ENCODE results near the gene TMUB2.

Gene TMUB2

DNA sequence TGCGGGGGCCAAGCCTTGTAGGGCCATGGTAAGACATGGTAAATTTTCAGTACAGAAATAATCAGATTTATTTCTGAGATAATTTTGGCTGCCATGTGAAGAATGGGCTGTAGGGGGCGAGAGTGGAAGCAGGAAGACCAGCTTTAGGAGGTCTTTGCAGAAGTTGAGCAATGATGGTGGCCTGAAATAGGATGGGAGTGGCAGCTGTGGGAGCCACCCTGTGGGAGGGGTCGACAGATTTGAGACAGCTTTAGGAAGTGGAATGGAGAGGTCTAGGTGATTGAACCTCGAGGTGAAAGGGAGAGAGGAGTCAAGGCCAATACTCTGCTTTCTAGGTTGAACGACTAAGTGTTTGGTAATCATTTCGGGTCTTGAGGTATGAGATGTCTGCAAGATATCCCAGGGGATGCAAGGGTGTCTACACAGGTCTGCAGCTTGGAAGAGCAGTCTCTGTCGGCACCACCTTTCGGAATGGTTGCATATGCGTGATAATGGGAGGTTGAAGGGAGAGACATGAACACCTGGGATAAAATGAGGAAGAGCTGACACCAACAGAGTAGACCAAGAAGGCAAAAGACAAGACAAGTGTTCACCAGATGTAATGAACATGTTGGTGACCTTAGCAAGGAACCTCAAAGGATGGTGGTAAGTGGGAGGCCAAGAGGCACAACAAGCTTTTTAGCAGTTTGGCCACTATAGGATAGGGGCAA, 17.1 kb downstream of the TMUB2 start:
- Mint-ChIP-seq H3K36me3 (peaks cover 20 to 30% of the 10 kb centered on the region in 2 donors), H3K27me3 (no peaks in the 10 kb centered on the region), H3K27ac (peak overlapping the region; percentile 59), H3K4me3 (no peak overlapping the region), H3K4me1 (peaks cover 28 to 49% of the 10 kb centered on the region in 2 donors), H3K9me3 (no peaks in the 10 kb centered on the region)
- peak; percentile 33 for DNase-seq
- ATAC-seq (replicated peaks), result no peak

DNA sequence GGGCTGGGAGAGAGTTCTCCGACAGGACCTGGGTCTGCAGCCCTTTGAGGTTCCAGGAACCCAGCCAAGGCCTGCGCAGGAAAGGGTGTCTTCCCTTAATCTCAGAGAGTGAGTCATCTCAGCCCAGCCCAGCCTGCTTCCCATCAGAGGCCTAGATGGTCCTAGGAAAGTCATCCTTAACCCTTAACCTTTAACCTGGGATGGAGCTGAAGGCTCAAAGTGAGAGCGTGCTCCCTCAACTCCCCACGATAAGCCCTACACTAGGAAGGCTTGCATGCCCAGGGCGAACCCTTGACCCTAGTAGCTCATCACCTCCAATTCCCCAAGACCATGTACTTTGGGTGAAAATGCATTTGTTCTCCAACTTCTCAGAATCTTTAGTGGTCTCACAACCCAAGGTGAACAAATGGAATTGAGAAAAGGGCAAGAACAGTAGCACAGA, 17.7 kb downstream of the TMUB2 start:
- no peaks in the 10 kb centered on the region for H3K27me3 Mint-ChIP-seq
- no peaks in the 10 kb centered on the region for H3K9me3 Mint-ChIP-seq
- no peak overlapping the region for H3K4me3 Mint-ChIP-seq
- H3K27ac Mint-ChIP-seq, result no peak overlapping the region
- peaks cover 28 to 53% of the 10 kb centered on the region in 2 donors for H3K4me1 Mint-ChIP-seq
- ATAC-seq (replicated peaks) (no peak), DNase-seq (no peak)
- H3K36me3 Mint-ChIP-seq, result peaks cover 22 to 33% of the 10 kb centered on the region in 2 donors

DNA sequence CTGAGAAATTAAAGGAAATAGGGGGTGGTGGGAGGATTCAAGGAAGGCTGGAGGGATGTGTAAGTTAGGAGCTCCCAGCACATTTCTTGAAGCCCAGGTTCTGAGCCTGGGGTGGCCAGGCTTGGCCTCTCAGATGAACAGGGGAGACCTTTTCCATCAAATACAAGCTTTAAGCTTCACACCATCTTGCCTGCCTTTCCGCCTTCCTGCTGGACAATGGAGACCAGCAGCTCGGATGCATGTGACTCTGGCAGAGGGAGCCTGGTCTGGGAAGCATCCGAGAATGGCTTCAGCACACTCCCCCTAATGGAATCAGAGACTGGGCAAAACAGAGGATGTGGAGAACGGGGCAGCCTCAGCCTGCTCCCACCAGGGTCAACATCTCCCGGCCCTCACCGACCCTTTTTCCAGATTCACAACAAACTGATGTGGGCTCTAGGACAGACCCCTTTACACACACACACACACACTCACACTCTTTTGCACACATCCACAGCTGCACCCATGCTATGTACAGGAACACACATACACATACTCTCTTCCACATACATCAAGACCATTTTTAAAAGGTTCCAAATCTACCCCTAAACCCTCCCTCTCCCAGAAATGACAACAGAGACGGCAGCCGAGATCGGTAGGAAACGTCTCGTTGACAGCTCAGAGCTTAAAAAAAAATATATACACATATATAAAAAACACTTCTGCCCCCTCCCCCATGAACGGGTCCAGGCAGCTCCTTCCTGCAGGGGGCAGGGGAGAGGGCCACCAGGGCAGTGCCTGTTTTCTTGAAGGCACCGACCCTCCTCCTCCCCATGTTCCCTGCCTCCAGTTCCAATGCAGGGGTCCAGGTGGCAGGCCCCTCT, 19.4 kb downstream of the TMUB2 start:
- DNase-seq (no peak), ATAC-seq (replicated peaks) (no peak)
- no peaks in the 10 kb centered on the region for H3K9me3 Mint-ChIP-seq
- H3K36me3 Mint-ChIP-seq, result peaks cover 30 to 45% of the 10 kb centered on the region in 2 donors
- no peak overlapping the region for H3K4me3 Mint-ChIP-seq
- H3K27me3 Mint-ChIP-seq, result no peaks in the 10 kb centered on the region
- H3K4me1 Mint-ChIP-seq, result peaks cover 34 to 58% of the 10 kb centered on the region in 2 donors
- H3K27ac Mint-ChIP-seq, result peak overlapping the region; percentile 43

DNA sequence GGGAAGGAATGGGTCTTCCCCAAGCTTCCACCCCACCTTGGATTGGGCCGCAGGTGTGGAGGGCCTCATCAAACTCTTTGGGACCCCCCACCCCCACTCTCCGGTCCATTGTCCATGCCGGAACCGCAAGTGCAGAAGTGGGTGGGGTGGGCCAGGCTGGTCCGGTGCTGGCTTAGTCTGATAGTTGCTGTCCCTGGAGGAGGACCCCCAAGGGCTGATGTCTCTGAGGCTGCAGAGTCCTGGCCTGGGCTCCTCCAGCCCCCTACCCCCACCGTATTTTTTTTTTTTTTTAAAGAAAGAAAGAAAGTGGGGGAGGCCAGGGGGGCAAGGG, 20.0 kb downstream of the TMUB2 start:
- DNase-seq (no peak), ATAC-seq (replicated peaks) (no peak)
- Mint-ChIP-seq H3K36me3 (peaks cover 36 to 51% of the 10 kb centered on the region in 2 donors), H3K9me3 (no peaks in the 10 kb centered on the region), H3K4me3 (no peak overlapping the region), H3K27ac (no peak overlapping the region), H3K4me1 (peaks cover 37 to 58% of the 10 kb centered on the region in 2 donors), H3K27me3 (no peaks in the 10 kb centered on the region)

DNA sequence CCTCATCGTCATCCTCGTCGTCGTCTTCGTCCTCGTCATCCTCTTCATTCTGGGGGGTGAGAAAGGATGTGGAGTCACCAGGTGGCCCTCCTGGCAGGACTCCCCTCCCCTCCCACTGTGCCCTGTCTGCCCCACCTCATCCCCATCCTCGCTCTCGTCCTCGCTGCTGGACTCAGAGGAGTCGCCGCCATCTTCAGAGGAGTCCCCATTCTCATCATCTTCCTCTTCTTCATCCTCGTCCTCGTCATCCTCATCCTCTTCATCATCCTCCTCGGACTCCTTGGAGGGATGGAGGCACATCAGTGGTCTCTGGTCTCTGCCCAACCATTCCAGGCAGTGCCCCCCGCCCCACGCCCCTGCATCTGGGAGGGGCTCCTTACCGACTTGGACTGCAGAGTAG, 20.5 kb downstream of the TMUB2 start:
- H3K4me1 Mint-ChIP-seq, result peaks cover 40 to 61% of the 10 kb centered on the region in 2 donors
- no peaks in the 10 kb centered on the region for H3K27me3 Mint-ChIP-seq
- no peaks in the 10 kb centered on the region for H3K9me3 Mint-ChIP-seq
- peak overlapping the region; percentile 59 for H3K27ac Mint-ChIP-seq
- H3K4me3 Mint-ChIP-seq, result peak overlapping the region in 1 of 2 donors; percentile 27
- ATAC-seq (replicated peaks), result no peak
- DNase-seq, result no peak
- H3K36me3 Mint-ChIP-seq, result peaks cover 39 to 55% of the 10 kb centered on the region in 2 donors

DNA sequence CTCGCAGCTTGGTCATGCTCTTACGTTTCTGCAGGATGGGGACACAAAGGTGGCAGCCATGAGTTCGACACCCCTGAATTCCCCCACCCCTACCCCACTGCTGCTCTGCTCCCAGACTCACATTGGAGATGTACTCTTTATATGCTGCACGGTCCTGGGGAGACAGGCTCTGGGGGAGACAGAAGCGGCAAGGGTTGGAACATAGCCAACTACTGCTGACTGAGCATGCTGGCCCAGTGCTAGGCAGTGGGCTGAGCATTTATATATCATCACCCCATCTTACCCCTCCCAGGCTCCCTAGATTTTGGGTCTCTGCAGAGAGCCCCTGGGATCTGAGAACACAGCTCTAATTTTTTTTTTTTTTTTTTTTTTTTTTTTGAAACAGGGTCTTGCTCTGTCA, 21.0 kb downstream of the TMUB2 start:
- no peaks in the 10 kb centered on the region for H3K27me3 Mint-ChIP-seq
- DNase-seq (no peak), ATAC-seq (replicated peaks) (no peak)
- H3K4me3 Mint-ChIP-seq, result no peak overlapping the region
- H3K4me1 Mint-ChIP-seq, result peaks cover 40 to 63% of the 10 kb centered on the region in 2 donors
- H3K27ac Mint-ChIP-seq, result no peak overlapping the region
- no peaks in the 10 kb centered on the region for H3K9me3 Mint-ChIP-seq
- H3K36me3 Mint-ChIP-seq, result peaks cover 41 to 57% of the 10 kb centered on the region in 2 donors

DNA sequence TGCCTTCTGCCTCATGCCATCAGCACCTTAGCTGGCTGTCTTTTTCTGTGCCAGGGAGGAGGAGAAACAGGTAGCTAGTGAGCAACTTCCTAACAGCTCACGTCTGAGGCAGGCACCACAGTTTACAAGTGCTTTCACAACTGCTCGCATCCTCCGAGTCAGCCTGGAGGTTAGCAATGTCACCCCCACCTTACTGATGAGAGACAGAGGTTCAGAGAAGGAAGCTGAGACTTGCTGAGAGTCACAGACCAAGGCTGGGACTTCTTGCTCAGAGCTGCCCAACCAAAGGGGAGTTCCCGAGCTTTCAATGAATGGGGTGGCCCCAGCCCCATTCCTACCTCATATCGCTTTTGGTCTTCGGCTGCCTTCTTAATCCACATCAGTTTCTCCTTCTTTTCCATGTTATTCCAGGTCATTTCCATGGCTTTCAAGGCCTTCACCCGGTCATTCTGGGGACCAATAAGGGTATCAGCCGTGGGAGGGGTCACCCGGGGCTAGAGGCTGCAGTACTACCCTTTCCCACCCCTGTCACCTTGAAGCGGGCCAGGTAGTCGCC, 23.1 kb downstream of the TMUB2 start:
- H3K9me3 Mint-ChIP-seq, result no peaks in the 10 kb centered on the region
- peak overlapping the region; percentile 68 to 74 for H3K4me3 Mint-ChIP-seq
- H3K27ac Mint-ChIP-seq, result peak overlapping the region; percentile 92
- H3K36me3 Mint-ChIP-seq, result peaks cover 61 to 78% of the 10 kb centered on the region in 2 donors
- ATAC-seq (replicated peaks), result peak; percentile 41 to 52
- H3K4me1 Mint-ChIP-seq, result peaks cover 43 to 65% of the 10 kb centered on the region in 2 donors
- no peak for DNase-seq
- H3K27me3 Mint-ChIP-seq, result no peaks in the 10 kb centered on the region

DNA sequence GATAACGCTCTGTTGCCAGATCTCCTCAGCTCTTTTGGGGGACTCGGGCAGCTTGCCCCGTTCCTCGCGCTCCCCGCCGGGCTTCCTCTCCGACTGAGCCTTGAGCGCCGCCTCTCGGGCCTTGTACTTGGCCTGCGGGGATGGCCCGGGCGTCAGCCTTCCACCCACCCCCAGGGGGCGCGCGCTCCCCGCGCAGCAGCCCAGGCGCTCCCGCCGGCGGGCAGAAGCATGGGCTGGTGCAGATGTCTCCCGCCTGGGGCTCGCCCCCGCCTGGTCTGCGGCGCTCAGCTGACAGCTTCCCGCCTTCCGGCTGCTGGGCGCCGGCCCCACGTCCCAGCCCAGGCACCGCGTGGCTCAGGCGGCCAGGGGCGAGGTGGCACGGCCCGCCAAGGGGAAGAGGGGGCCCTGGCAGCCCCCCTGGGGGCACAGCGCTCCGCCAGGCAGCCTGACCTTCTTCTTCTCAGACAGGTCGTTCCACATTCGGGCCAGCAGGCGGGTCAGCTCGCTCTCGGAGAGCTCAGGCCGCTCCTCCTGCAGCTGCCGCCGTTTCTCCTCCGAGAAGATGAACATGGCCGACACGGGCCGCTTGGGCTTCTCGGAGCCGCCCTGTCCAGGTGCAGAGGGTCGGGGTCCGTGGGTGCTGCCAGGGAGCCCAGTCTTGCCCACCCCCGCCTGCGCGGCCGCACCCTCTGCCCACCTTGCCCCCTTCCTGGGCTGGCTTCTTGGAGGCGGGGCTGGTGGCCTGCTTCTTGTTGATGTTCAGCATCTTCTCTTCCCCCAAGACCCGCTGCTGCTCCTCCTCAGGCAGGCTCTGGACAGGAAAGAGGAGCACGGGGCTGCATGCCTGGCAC, 23.8 kb downstream of the TMUB2 start:
- Mint-ChIP-seq H3K4me1 (peaks cover 49 to 72% of the 10 kb centered on the region in 2 donors), H3K9me3 (no peaks in the 10 kb centered on the region), H3K27ac (peak overlapping the region; percentile 92), H3K27me3 (no peaks in the 10 kb centered on the region), H3K4me3 (peak overlapping the region; percentile 68 to 74), H3K36me3 (peaks cover 68 to 84% of the 10 kb centered on the region in 2 donors)
- DNase-seq (peak; percentile 89), ATAC-seq (replicated peaks) (peak; percentile 96 to 98)

DNA sequence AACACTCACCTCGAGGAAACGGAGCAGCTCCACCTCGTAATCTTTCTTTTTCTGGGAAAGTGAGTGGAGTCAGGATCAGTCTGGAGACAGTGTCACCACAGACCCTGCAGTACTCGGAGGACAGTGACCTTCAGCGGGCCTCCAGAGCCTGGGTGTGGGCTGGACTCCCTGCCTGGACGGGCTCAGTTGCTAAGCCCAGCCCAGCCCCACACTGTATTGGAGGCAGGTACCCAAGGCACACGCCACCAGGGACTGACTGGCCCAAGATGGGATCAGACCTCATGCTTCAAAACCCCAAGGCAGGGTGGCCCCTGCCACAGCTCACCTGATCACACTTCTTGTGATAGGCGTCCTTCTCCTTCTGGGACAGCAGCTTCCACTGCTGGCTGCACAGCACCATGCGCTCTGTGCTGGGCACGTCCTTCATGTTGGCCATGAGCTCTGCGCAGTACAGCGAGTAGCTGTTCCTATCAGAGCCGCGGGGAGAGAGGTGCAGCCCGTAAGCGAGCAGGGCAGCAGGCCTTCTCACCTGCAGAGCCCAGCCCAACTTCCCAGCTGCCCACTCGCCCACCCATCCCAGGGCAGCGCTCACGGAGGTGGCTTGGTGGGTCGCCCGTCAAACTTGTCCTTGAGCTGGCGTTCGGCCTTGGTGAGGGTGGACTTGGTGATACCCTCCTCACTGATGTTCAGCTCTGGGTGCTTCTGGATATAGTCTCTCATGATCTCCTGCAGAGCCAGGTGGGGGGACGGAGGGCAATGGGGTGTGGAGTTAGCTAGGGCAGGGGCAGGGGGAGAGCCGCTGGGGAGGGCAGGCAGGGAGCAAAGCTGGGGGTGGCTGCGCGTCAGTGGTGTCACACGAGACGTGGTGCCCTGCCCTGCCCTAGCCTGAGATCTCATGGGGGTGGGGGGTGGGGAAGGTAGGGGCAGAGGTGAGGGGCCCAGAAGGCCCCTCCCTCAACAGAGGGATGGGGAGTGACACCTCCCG, 24.8 kb downstream of the TMUB2 start:
- DNase-seq (no peak), ATAC-seq (replicated peaks) (no peak)
- H3K27me3 Mint-ChIP-seq, result no peaks in the 10 kb centered on the region
- H3K9me3 Mint-ChIP-seq, result no peaks in the 10 kb centered on the region
- peaks cover 69 to 84% of the 10 kb centered on the region in 2 donors for H3K36me3 Mint-ChIP-seq
- H3K4me3 Mint-ChIP-seq, result peak overlapping the region; percentile 39 to 56
- H3K27ac Mint-ChIP-seq, result peak overlapping the region; percentile 92
- H3K4me1 Mint-ChIP-seq, result peaks cover 59 to 75% of the 10 kb centered on the region in 2 donors

DNA sequence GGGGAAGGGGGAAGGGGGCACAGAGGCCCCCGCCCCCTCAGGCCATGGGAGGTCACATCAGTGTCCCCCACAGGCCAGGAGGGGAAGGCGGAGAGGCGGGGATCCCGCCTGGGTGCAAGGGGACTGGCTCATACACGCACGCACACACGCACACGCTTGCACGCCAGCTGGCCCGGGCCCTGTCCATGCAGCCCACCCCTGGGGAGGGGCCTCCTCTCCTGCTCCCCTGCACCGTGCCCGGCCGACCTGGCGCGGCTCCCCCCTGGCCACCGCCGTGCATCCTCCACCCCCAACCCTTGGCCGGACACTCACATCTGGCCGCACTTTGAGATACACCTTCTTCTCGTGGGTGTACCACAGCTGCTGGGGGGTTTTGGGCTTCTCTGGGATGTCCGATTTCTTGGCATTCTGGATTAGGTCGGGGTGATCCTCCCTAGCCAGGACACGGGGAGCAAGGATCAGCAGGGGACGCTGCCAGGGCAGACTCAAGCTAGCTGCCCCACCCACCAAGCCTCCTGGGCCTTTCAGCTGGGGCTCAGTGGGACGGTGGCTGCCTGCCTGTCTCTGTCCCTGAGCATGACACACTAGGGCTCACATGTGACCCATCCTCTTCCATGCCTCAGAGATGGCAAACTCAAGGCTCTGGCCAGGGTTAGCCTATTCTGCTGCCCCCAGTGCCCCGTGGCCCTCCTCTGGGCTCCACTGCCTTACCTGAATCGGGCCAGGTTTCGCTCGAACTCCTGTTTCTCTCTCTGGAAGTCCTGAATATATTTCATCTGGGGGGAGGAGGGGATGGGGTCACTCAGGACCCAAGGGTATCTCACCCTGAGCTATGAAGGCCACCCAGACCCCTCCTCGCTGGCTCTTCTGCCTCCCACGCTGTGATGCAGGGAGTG, 26.0 kb downstream of the TMUB2 start:
- Mint-ChIP-seq H3K9me3 (no peaks in the 10 kb centered on the region), H3K4me3 (no peak overlapping the region), H3K36me3 (peaks cover 69 to 84% of the 10 kb centered on the region in 2 donors), H3K4me1 (peaks cover 64 to 86% of the 10 kb centered on the region in 2 donors), H3K27ac (peak overlapping the region; percentile 42), H3K27me3 (no peaks in the 10 kb centered on the region)
- DNase-seq, result no peak
- ATAC-seq (replicated peaks), result no peak

DNA sequence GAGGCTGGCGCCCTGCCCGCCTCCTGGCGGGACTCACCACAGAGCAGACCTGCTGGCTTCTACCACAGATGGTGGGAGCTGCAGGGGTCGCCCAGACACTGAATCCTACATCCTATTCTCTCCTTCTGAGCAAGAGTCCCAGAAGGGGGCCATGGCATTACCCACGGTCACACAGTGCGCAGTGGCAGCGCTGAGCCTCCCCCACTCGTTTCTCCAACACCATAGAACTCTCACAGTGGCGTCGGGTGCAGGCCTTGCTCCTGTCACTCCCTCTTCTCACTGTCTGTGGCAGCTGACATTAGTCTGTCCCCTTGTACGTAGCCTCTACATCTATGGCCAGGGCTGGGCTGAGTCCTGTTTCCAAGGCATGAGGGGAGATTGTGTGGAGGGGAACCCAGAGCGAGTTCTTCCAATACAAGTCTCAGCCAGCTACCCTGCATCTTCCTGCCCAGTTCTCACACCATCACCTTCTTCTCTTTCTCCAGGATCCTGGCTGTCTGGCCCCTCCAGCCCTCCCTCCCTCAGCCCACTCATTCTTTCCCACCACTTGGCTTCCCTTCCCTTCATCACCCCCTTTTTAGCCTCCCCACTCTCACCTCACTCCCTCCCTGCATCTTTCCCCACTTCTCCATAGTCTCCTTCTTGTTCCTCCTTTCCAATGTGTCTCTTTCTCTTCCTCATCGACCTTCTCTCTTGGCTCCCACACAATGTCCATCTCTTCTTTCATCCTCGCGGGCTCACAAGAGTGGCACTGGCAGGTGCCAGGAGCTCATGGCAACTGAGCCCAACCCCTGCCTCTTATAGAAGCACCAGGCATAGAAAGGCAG, 26.8 kb downstream of the TMUB2 start:
- Mint-ChIP-seq H3K27ac (peak overlapping the region; percentile 86), H3K9me3 (no peaks in the 10 kb centered on the region), H3K4me1 (peaks cover 62 to 84% of the 10 kb centered on the region in 2 donors), H3K4me3 (peak overlapping the region in 1 of 2 donors; percentile 14), H3K27me3 (no peaks in the 10 kb centered on the region), H3K36me3 (peaks cover 63 to 81% of the 10 kb centered on the region in 2 donors)
- ATAC-seq (replicated peaks), result no peak
- DNase-seq, result no peak

DNA sequence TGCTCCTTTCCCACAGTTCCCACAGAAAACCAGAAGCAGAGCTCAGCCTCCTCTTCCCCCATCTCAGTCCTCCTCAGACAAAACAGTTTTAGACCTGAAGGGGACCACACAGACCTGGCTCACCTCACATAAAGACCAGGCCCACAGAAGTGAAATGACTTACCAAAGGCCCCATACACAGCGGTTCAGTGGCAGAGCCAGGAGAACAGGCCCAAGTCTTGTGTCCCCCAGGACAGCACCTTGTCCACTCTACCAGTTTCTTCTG, 27.4 kb downstream of the TMUB2 start:
- no peak for ATAC-seq (replicated peaks)
- Mint-ChIP-seq H3K36me3 (peaks cover 60 to 78% of the 10 kb centered on the region in 2 donors), H3K27me3 (no peaks in the 10 kb centered on the region), H3K4me1 (peaks cover 62 to 82% of the 10 kb centered on the region in 2 donors), H3K27ac (peak overlapping the region; percentile 86), H3K4me3 (peak overlapping the region in 1 of 2 donors; percentile 14), H3K9me3 (no peaks in the 10 kb centered on the region)
- DNase-seq, result no peak

Data from stimulated activated naive B cell treated with anti-CD40 and anti-IgM and Interleukin-4, amounts not matched to agents 10 μg/mL and 1 μg/mL and 100 μg/mL, for 72 hours (primary cell).